C4-2B (cell line): Measurements from ENCODE around the gene USP32.

Source experiments
- CTCF ChIP-seq: fragments of 450-650 bp; conservative IDR thresholded peaks from 2 replicates; pipeline ENCODE4 v1.5.1; 2017; ENCODE audit warnings: mild to moderate bottlenecking
- ZFX ChIP-seq: fragments of 450-650 bp; IDR thresholded peaks from 2 replicates; pipeline ENCODE4 v1.6.1; 2017

GRCh38 chr17:60146206-60146605, 245.7 kb downstream of the USP32 start:
- TF ChIP-seq CTCF = no peak
- no peak for TF ChIP-seq ZFX
